Renal cortex interstitium (tissue), 11 donors: ENCODE results near the gene LITAFD. TPM values are rescaled to one million over a fixed set of nuclear protein-coding genes. Genes with fewer than 3 reads are reported as not detected.

Source experiments
- DNase-seq, 11 donors: peaks; one replicate each; pipeline ENCODE4 v3.0.0-alpha.2; 2013; ENCODE audit warnings: low read depth in 9 of 11, low spot score in 4 of 11; ENCODE audit errors: extremely low read depth in 1 of 11
- polyA plus RNA-seq, 3 donors: library from polyadenylated mRNA; unstranded; fragments of 120-200 nt; gene quantifications; one replicate each; pipeline ENCODE4 v1.2.1, GENCODE V29; 2013; ENCODE audit not compliant: insufficient read length in 3 of 3

The LITAFD gene
- polyA plus RNA-seq, 3 donors, result 0.20 TPM; not detected in 2

DNA sequence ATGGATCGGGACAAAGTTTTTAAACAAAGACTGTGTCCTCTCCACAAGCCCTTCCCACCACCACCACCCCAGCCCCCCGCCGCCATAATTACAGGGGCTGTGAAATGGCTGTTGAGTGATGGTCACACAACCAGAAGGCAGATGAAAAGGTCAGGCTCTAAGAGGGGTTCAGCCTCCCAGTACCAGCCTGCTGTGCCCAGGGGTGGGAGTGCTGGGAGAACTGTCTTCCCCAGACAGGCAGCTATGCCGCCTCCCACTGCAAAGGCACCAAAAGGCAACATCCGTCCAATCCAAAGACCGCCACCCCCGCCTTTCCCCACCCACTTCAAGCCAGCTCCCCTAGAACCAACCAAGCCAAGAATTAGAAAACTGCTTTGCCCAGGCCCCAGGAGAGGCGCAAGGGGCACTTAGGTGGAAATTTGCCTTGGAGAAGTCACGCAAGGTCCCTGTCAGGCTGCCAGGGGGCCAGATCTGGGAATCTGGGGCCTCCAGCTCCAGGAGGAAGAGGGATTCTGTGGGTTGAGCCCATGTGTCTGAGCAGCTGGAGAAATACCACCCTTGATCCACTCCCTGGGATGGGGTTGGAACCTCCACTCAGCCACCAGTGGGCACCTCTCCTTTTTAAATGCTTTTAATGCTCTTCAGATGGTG lies 27.7 kb upstream of the LITAFD start:
- no peak for DNase-seq

DNA sequence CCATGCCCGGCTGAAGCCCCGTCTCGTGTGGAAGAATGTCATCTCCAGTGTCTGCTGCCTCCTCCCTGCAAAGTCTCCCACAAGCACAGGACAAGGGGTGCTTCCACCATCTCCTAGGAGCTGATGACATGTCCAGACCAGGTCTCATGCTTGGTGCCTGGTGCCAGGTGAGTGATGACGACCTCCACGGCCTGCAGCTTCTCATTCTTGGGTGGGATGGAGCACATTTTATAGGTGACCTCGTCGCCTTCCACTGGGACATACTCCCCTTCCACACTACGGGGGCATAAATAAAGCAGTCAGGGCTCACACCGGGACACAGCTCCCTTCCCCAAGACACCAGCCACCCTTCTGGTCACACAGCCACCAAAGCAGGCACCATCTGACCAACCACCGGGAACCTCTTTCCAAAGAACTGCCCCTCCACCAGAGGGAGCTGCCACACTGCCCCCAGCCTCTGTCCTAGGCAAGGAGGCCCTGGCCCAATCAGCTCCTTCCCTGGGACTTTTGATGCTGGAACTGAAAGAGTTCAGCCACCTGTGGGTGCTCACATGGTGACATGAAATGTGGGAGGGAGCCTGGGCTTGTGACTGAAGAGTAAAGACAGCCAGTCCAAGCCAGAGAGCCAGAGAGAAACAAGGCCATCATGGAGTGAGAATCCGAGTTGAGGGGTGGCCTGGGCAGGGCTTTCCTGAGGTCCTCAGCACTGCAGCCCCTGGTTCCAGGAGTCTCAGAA lies 26.9 kb upstream of the LITAFD start:
- no peak for DNase-seq

DNA sequence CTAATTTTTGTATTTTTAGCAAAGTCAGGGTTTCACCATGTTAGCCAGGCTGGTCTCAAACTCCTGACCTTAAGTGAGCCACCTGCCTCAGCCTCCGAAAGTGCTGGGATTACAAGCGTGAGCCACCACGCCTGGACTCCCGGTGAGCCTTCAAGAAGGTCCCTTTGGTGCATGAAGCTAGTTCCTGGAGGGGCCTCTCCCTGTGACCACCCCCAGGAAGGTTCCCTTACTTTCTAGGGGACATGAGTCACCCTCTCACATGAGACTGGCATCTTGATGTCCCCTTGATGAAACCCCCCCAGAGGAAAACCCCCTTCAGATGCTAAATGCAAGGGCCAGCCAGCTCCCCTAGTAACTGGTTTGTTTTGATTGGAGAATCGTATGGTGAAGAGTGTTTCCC lies 26.2 kb upstream of the LITAFD start:
- no peak for DNase-seq

DNA sequence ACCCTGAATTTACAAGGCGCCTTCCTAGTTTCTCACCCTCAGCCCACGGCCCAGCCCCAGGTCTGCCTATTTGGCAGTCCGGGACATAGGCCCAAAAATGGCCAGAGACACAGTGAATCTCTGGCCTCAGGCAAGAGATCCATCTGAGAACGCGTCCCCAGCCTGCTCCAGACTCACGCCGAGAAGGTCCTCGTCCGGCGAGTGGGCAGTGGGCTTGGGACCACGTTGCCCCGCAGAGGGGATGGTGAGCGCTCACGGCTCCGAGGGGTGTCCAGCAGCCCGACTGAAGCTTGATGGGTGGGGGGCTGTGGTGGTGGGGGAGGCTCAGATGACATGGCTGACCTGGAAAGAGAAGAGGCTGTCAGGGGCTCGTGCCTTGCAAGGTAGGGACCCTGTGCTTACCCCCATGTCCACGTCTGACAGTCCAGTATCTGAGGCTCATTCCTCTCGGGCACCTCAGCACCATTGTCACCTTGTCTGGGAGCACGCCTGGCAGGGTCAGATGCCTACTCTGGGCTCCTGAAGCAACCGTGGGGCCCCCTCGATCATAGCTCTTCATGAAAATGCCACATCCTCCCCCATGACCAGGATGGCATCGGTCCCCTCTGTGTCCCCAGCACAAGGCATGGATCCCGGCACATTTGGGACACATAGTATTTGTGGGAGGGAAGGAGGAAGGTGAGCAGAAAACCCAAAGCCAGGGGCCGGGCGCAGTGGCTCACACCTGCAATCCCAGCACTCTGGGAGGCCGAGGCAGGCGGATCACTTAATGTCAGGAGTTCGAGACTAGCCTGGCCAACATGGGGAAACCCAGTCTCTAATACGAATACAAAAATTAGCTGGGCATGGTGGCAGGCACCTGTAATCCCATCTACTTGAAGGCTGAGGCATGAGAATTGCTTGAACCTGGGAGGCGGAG lies 22.9 kb upstream of the LITAFD start:
- no peak for DNase-seq

DNA sequence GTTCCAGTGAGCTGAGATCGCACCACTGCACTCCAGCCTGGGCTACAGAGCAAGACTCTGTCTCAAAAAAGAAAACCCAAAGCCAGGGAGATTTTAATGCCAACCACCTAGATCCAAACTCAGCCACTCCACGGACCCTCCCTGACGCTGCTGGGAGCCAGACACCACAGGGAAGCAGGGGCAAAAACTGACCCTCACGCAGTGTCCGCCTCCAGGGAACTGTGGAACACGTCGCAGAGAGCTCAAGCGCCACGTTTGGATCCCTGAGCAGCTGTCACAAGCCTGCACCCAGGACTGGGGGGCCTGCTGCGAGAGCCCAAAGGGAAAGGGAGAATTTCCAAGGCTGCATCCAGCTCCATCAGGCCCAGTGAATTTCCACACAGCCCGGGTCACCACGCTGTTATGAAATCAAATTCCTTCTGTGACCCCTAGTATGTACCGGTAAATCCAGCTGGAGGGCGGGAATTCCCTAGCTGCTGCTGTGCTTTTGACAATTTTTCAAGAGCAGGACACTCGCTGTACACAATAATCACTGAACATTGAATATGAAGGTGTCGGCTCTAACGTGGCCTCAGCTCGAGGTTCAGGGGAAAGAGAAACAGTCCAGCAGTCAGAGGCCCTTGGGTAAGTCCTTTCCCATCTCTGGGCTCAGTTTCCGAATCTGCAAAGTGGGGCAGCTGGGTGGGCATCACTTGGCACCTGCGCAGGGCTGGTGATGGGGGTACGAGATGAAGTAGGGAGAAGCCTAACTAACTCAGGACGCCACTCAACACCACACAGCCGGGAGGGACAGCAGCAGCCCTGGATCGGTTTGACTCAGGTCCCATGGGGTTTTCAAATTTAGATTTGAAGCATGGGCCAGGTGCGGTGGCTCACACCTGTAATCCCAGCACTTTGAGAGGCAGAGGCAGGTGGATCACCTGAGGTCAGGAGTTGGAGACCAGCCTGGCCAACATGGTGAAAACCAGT lies 22.0 kb upstream of the LITAFD start:
- no peak for DNase-seq

DNA sequence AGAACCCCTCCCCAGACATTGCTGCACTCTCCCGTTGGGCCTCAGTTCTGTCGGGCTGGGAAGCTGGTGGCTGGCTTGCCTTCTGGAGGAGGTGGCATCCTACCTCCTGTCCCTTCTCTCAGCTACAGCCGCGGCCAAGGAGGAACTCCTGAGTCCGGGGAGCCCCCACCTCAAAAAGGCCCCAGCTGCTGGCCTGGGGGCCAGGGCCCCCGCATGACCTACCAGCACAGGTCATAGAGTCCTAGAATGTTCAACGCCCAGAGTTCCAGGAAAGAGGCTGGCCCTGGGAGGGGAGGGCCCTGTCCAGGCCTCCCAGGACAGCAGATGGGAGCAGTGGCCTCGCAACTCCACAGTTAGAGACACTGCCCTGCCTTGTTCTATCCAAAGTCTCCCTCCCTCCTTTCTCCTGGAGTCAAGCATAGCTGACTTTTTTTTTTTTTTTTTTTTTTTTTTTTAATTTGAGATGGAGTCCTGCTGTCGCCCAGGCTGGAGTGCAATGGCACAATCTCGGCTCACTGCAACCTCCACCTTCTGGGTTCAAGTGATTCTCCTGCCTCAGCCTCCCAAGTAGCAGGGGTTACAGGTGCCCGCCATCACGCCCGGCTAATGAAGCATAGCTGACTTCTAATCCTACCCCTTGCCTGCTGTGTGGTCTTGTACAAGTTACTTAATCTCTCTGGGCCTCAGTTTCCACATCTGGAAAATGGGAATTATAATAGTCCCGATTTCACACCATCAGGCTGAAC lies 20.4 kb upstream of the LITAFD start:
- no peak for DNase-seq

DNA sequence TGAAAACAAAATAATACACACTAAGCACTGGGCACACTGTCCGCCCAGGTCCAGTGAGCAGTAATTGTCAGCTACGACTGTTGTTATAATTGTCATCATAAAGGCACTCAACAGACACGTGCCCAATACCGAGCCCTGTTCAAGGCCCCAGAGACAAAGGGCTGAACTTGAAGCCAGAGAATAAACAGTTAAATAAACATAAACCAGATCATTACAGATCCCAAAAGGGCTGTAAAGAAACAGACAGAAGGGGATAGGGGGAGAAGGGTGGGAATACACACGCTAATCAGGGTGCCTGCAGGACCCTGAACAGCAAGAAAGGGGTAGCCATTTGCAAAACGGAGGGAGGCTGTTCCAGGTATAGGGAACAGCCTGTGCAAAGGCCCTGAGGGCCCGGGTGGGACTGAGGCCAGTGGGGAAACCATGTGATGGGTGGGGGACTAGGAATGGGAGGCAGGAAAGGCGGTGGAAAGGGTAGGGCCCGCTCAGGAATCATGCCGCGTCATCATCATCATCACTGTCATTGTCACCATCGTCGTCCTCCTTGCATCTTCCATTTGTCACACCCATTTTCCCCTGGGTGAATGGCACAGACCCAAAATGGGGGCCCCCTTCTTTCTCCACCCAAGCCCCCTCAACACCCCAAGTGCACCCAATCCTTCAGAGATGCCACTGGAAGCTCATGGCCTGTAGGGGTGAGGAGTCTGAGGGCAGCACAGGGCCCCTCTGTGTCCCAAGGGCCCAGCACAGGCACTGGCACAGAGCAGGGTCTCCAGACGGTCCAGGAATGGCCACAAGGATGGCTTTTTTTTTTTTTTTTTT lies 19.6 kb upstream of the LITAFD start:
- no peak for DNase-seq

DNA sequence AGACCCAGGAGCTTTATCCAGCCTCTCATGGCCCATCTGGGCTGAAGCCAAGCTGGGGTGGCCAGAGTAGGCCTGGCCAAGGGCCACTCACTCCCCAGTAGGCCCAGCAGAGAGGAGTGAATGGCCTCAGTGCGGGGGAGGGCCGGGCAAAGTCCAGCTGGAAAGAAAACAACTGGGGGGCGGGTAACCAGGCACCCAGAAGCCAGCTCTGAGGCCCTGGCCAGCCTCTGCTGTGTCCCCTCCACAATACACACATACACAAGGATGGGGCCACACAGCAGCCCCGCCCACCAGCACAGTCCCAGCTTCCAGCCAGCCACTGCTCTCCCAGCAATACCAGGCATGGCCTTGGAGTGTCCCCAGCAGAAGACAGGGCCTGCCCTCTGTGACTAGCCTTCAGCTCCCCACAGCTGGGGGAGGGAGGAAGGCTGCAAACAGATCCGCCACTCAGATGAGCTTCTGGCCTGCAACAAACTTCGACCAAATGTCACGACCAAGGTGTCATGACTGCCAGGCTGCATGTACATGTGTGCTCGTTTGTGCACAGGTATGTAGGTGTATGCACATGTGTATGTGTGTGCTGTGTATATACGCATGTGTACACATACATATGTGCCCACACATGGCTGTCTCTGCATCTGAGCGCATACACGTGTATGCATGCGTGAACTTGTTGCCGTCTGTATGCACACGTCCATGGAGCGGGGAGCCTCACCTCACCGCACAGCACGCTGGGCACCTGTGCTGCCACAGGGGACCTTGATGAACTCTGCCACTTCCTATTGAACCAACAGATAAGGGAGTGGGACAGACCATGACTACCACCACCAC lies 18.3 kb upstream of the LITAFD start:
- peak in 1 of 11 donors; percentile 62 for DNase-seq

DNA sequence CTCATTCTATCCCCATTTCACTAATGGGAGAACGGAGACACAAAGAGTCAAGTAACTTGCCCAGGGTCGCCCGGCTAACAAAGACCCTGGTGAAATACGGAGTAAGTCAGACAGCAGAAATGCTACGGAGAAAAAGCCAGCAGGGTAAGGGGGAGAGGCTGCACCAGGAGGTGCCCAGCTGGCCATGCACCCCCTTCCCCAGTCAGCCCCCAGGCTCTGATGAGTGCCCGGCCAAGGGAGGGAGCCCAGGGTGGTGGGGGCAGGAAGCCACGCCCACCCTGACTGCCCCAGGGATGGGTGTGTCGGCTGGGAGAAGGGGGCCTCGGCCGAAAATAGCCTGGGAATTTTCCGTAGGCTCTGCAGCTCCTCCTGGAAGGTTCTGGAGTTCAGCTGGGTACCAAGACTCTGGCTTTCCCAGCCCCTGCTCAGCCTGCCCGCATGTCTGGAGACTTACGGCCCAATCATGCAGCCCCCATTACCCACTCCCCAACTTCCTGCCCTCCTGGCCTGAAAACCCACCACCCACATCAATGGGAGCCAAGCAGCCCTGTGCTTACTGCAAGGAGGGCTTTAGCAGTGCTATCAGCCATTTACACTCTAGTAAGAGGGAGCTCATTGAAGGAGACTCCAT lies 17.6 kb upstream of the LITAFD start:
- no peak for DNase-seq

DNA sequence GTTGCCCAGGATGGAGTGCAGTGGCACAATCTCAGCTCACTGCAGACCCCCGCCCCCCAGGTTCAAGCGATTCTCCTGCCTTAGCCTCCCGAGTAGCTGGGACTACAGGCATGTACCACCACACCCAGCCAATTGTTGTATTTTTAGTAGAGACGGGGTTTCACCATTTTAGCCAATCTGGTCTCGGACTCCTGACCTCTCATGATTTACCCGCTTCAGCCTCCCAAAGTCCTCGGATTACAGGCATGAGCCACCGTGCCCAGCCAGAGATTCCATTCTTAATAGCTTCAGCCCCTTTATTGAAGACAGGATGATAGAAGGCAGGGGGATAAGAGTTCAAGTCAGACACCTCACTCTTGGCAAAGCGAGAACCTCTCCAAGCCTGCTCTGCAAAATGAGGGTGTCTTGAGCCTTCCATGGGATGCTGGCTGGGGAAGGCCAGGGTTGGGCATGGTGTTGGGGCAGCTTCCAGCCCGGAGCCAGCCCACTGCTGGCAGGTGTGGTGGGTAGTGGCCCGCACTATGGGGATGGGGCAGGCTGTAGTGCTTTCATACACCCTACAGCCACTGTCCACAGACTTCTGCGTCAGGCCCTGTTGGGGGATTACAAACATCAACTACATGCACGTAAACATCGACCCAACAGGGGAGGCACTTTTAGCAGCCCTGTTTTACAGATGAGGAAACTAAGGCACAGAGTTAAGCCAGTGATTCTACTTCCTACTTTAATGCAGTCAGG lies 16.8 kb upstream of the LITAFD start:
- DNase-seq, result no peak

DNA sequence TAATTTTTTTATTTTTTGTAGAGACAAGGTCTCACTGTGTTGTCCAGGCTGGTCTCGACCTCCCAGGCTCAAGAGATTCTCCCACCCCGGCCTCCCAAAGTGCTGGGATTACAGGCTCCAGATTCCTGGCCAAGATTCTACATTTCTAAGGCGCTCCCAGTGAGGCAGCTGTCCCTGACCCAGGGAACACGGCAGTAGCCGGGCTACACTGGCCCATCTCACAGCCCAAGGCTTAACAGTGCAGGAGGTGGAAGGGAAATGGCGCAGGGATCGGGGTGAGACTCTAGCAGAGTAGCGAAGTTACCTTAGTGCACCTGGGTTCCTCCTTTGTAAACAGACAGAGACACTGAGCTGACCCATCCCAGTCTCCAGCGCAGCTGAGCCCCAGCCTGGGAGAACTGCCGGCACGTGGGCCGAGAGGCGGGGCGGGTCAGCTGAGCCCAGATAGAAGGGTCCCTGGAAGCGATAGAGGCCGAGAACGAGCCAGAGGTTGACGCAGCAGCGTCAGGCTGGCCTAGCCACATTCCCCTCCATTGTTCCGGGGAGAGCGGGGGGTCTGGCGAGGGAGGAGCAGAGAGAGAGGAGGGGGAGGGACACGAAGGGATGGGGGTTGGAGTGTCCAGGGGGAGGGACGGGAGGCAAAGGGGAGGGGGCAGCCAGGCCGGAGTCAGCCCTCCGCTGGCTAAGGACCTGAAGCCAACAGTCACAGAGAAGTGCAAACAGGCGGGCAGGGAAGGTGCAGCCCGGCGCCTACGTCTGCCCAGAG lies 15.8 kb upstream of the LITAFD start:
- DNase-seq, result no peak

DNA sequence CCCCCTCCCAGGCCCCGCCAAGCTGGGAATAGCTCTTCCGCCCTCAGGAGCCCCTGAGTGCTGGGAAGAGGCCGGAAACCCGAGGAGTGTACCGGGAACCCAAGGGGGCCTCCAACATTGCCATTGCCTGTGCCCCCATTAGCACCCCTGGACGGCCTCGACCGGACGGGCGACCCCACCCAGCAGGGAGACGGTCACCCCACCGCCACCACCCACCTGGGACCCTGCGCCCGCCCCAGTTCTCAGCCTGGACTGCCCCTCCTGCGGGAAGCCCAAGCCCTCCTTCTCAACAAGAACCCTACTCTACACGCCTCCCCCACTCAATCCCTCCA lies 15.3 kb upstream of the LITAFD start:
- no peak for DNase-seq

DNA sequence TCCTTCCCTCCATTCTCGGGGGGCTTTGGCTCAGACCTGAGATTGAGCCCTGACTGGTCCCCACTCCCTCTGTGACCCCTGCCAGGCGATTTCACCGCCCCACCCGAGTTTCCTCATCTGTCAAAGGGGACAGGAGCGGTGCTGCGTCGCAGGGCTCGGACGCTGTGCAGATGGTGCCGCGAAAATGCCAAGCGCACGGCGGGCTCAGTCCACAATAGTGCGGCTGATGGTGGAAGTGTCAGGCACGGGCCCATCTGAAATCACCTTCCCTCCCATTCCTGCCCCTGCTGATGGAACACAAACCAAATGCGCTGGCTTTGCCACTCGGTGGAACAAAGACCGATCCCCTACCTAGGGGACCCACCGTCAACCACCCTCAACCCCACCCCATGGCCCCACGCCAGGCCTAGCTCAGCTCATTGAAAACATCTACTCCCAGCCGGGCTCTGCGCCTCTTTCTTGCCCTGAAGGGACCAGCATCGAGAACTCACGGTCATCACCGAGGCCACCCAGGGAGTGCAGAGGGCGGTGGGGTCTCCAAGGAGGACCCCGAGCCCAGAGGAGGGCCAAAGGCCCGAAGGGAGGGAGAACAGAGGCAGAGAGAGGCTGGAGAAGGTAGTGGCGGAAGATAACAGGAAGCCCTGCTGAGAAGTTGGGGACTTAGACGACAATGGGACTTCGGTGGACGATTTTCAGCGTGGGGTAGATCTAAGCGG lies 14.8 kb upstream of the LITAFD start:
- DNase-seq, result no peak

DNA sequence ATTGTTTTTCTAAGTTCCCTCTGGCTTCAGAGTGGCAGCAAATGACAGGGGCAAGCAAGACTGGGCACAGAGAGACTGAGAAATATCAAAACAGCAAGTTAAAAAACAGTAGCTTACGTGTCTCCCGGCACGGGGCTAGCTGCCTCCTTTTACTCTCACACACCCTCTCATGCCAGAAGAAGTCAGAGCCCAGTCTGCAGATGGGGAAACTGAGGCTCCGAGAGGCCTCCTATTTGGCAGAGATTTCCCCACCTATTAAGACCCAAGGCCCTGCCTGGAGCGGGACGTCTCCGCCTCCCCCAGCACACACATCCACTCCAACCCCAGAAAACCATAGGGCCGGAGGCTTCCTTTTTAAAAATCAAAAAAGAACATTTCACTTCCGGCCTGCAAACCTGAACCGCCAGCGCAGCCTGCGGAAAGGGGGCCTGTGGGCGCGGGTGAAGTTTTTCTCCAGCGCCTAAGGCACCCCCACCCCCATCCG lies 14.2 kb upstream of the LITAFD start:
- no peak for DNase-seq
